ENCODE results near the gene TNFAIP8. TPM values are rescaled to one million over a fixed set of nuclear protein-coding genes. Genes with fewer than 3 reads are reported as not detected.

TNFAIP8 gene
- total and polyA plus RNA-seq, 9 of the 15 experiments (the other 6 are each of a cell fraction or from before 2014, with no cell fraction given) = 29.9 to 52.2 (median 44.8) TPM

GRCh38 chr5:119322312-119322947 lies 33.4 kb upstream of the TNFAIP8 start (continued):
- no peak for TF ChIP-seq ZNF592 (IDR thresholded peaks at IDR 0.05)
- TF ChIP-seq ZNF395 (CRISPR knock-in tag; IDR thresholded peaks at IDR 0.05) = no peak; the same call in 1 of the 2 replicates
- no peak for TF ChIP-seq BRF2 (IDR thresholded peaks at IDR 0.05; ENCODE audit: borderline replicate concordance, insufficient read depth, insufficient read length)
- TF ChIP-seq DDX20 (tag; IDR thresholded peaks at IDR 0.05; ENCODE audit: low read depth) = no peak
- no peak for TF ChIP-seq ATF1 (CRISPR knock-in tag; IDR thresholded peaks at IDR 0.05)
- no peak for TF ChIP-seq ATF1 (tag; IDR thresholded peaks at IDR 0.05)
- peak in 1 of 2 experiments; percentile 60; a peak in 3 of 4 replicates for TF ChIP-seq MLLT1 (IDR thresholded peaks at IDR 0.05)
- no peak for TF ChIP-seq ZNF561 (CRISPR knock-in tag; conservative IDR thresholded peaks at IDR 0.05)
- TF ChIP-seq, protein P1, sequence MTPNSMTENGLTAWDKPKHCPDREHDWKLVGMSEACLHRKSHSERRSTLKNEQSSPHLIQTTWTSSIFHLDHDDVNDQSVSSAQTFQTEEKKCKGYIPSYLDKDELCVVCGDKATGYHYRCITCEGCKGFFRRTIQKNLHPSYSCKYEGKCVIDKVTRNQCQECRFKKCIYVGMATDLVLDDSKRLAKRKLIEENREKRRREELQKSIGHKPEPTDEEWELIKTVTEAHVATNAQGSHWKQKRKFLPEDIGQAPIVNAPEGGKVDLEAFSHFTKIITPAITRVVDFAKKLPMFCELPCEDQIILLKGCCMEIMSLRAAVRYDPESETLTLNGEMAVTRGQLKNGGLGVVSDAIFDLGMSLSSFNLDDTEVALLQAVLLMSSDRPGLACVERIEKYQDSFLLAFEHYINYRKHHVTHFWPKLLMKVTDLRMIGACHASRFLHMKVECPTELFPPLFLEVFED (CRISPR knock-in tag; conservative IDR thresholded peaks at IDR 0.05) = no peak; the same call in 1 of the 2 replicates
- no peak for TF ChIP-seq CC2D1A (IDR thresholded peaks at IDR 0.05)
- no peak for TF ChIP-seq ARID3B (CRISPR knock-in tag; IDR thresholded peaks at IDR 0.05; ENCODE audit: borderline replicate concordance)
- no peak for TF ChIP-seq GABPA (tag; conservative IDR thresholded peaks at IDR 0.05; ENCODE audit: low read depth)
- TF ChIP-seq, protein P2, sequence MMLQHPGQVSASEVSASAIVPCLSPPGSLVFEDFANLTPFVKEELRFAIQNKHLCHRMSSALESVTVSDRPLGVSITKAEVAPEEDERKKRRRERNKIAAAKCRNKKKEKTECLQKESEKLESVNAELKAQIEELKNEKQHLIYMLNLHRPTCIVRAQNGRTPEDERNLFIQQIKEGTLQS (IDR thresholded peaks at IDR 0.05) = no peak
- TF ChIP-seq, protein P2 (CRISPR knock-in tag; conservative IDR thresholded peaks at IDR 0.05) = no peak
